Measurements from ENCODE around the gene WDR33.

The WDR33 gene

GRCh38 chr2:127663566-127664064, 147.4 kb downstream of the WDR33 start:
- no peak for TF ChIP-seq NFIC (IDR thresholded peaks at IDR 0.05)
- TF ChIP-seq TCF12 (IDR thresholded peaks at IDR 0.05; ENCODE audit: low read depth), result no peak
- TF ChIP-seq MAX (IDR thresholded peaks at IDR 0.05), result no peak
- TF ChIP-seq TEAD4 (IDR thresholded peaks at IDR 0.05), result no peak
- no peak for TF ChIP-seq FOXM1 (IDR thresholded peaks at IDR 0.05; ENCODE audit: borderline replicate concordance, low read depth)
- no peak for TF ChIP-seq EP300 (IDR thresholded peaks at IDR 0.05; ENCODE audit: borderline replicate concordance)
- no peak for TF ChIP-seq CREB1 (IDR thresholded peaks at IDR 0.05; ENCODE audit: low read depth)
- TF ChIP-seq RAD21 (IDR thresholded peaks at IDR 0.05; ENCODE audit: low read depth), result no peak
- no peak for TF ChIP-seq EGR1 (IDR thresholded peaks at IDR 0.05)
- TF ChIP-seq USF1 (IDR thresholded peaks at IDR 0.05), result no peak
- no peak for TF ChIP-seq TAF1 (IDR thresholded peaks at IDR 0.05; ENCODE audit: low read depth)
- TF ChIP-seq ZBTB7A (IDR thresholded peaks at IDR 0.05; ENCODE audit: low read depth), result no peak
- TF ChIP-seq CEBPB (IDR thresholded peaks at IDR 0.05), result no peak
- TF ChIP-seq YY1 (IDR thresholded peaks at IDR 0.05; ENCODE audit: low read depth), result no peak
- no peak for TF ChIP-seq REST (IDR thresholded peaks at IDR 0.05; ENCODE audit: low read depth)

GRCh38 chr2:127662937-127663565, 147.9 kb downstream of the WDR33 start:
- TF ChIP-seq ZBTB7A (IDR thresholded peaks at IDR 0.05; ENCODE audit: low read depth), result no peak

GRCh38 chr2:127661949-127662510, 148.9 kb downstream of the WDR33 start:
- no peak for TF ChIP-seq EP300 (IDR thresholded peaks at IDR 0.05; ENCODE audit: borderline replicate concordance)
- TF ChIP-seq TCF12 (IDR thresholded peaks at IDR 0.05; ENCODE audit: low read depth), result no peak
- no peak for TF ChIP-seq YY1 (IDR thresholded peaks at IDR 0.05; ENCODE audit: low read depth)
- TF ChIP-seq CEBPB (IDR thresholded peaks at IDR 0.05), result no peak
- TF ChIP-seq REST (IDR thresholded peaks at IDR 0.05; ENCODE audit: low read depth), result no peak
- no peak for TF ChIP-seq EGR1 (IDR thresholded peaks at IDR 0.05)
- no peak for TF ChIP-seq RAD21 (IDR thresholded peaks at IDR 0.05; ENCODE audit: low read depth)
- no peak for TF ChIP-seq FOXM1 (IDR thresholded peaks at IDR 0.05; ENCODE audit: borderline replicate concordance, low read depth)
- no peak for TF ChIP-seq TAF1 (IDR thresholded peaks at IDR 0.05; ENCODE audit: low read depth)
- no peak for TF ChIP-seq TEAD4 (IDR thresholded peaks at IDR 0.05)
- no peak for TF ChIP-seq ZBTB7A (IDR thresholded peaks at IDR 0.05; ENCODE audit: low read depth)
- no peak for TF ChIP-seq USF1 (IDR thresholded peaks at IDR 0.05)
- no peak for TF ChIP-seq NFIC (IDR thresholded peaks at IDR 0.05)
- TF ChIP-seq CREB1 (IDR thresholded peaks at IDR 0.05; ENCODE audit: low read depth), result no peak
- TF ChIP-seq MAX (IDR thresholded peaks at IDR 0.05), result no peak

GRCh38 chr2:127661072-127661649, 149.8 kb downstream of the WDR33 start:
- TF ChIP-seq TEAD4 (IDR thresholded peaks at IDR 0.05) (no peak), EP300 (IDR thresholded peaks at IDR 0.05; ENCODE audit: borderline replicate concordance) (no peak)

- TF ChIP-seq EGR1 (IDR thresholded peaks at IDR 0.05), result no peak
- TF ChIP-seq USF1 (IDR thresholded peaks at IDR 0.05), result no peak
- no peak for TF ChIP-seq EP300 (IDR thresholded peaks at IDR 0.05; ENCODE audit: borderline replicate concordance)
- no peak for TF ChIP-seq RAD21 (IDR thresholded peaks at IDR 0.05; ENCODE audit: low read depth)
Measured at GRCh38 chr2:127660291-127660578, 150.7 kb downstream of the WDR33 start.

Measured in Ishikawa (cell line).